Measurements from ENCODE around the gene DOCK10. TPM values are rescaled to one million over a fixed set of nuclear protein-coding genes. Genes with fewer than 3 reads are reported as not detected.

The DOCK10 gene
- total and polyA plus RNA-seq, 2 donors (not counting 1 experiment from before 2014, with no cell fraction given): 49.5 to 139 TPM

DNA sequence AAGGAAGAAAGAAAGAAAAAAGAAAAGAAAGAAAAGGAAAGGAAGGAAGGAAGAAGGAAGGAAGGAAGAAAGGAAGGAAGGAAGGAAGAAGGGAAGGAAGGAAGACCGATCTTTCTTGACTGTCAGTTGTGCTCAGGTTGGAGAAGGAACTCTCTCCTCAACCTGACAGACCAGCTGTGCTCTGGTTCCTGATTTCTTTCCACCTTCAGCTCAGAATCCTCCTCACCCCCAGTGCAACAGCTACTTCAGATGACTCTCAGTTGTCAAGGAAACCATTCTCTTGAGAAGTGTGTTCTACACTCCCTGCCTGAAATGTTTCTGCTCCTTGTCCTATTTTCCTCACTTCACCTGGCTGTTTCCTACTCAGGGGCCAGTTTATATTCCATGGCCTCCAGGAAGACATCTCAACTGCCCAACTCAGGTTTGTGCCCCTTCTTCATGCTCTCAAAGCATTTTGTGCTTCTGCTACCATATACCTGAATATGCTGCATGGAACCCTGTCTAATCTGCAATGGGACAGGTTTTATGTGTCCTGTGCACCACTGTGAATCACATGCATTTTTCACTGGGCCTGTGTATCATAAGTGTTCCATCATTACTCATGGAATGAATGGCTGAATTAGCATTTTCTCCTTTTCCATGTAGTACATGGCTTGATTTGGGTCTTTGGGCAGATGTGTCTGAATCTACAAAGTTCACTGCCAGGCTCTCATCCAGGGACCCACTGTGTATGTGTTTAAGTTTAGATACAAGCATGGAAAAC is 32.8 kb upstream of the DOCK10 start:
- no peak overlapping the region for H3K27ac Mint-ChIP-seq
- ATAC-seq (ENCODE audit: low read depth) (no peak), DNase-seq (no peak)
- Histone ChIP-seq H3K79me2 (ENCODE audit: control insufficient read depth, insufficient read depth, low read length) (no peaks in the 10 kb centered on the region), H3K4me2 (replicated peaks; ENCODE audit: low read depth, low read length, poor library complexity, severe bottlenecking) (no peak overlapping the region), H3K27me3 (replicated peaks in 1 of 4; ENCODE audit: control extremely low read depth in 1 of 4, control insufficient read depth in 3 of 4, insufficient read depth in 4 of 4, low read length in 3 of 4) (peaks cover 0 to 3% (median 0%) of the 10 kb centered on the region in 4 experiments), H3K36me3 (replicated peaks in 1 of 2; ENCODE audit: control extremely low read depth in 1 of 2, control insufficient read depth in 1 of 2, extremely low read depth in 1 of 2, insufficient read depth in 2 of 2, low read length in 1 of 2) (no peaks in the 10 kb centered on the region), H3K4me1 (ENCODE audit: control insufficient read depth in 2 of 2, insufficient read depth in 2 of 2, low read length in 2 of 2) (no peaks in the 10 kb centered on the region), H4K20me1 (ENCODE audit: control insufficient read depth, insufficient read depth, low read length, poor library complexity, severe bottlenecking) (no peaks in the 10 kb centered on the region), H3K9ac (ENCODE audit: low read length) (no peak overlapping the region), H3K27ac (ENCODE audit: low read length in 2 of 2) (no peak overlapping the region), H3K9me3 (ENCODE audit: control extremely low read depth in 1 of 3, control insufficient read depth in 2 of 3, insufficient read depth in 1 of 3, low read length in 2 of 3) (no peaks in the 10 kb centered on the region), H2AFZ (ENCODE audit: insufficient read depth, low read depth, low read length, poor library complexity, severe bottlenecking) (no peak overlapping the region), H3K4me3 (ENCODE audit: control extremely low read depth in 1 of 5, extremely low read depth in 1 of 5, insufficient read depth in 1 of 5, low read depth in 2 of 5, low read length in 4 of 5) (no peak overlapping the region)
- ChIA-PET POLR2A (no interaction called here), CTCF (no interaction called here)
- TF ChIP-seq, protein P1, sequence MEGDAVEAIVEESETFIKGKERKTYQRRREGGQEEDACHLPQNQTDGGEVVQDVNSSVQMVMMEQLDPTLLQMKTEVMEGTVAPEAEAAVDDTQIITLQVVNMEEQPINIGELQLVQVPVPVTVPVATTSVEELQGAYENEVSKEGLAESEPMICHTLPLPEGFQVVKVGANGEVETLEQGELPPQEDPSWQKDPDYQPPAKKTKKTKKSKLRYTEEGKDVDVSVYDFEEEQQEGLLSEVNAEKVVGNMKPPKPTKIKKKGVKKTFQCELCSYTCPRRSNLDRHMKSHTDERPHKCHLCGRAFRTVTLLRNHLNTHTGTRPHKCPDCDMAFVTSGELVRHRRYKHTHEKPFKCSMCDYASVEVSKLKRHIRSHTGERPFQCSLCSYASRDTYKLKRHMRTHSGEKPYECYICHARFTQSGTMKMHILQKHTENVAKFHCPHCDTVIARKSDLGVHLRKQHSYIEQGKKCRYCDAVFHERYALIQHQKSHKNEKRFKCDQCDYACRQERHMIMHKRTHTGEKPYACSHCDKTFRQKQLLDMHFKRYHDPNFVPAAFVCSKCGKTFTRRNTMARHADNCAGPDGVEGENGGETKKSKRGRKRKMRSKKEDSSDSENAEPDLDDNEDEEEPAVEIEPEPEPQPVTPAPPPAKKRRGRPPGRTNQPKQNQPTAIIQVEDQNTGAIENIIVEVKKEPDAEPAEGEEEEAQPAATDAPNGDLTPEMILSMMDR (IDR thresholded peaks at IDR 0.05): no peak
- no peak for TF ChIP-seq EZH2 (IDR thresholded peaks at IDR 0.05; ENCODE audit: borderline replicate concordance, insufficient read depth, low read depth, low read length, poor library complexity, severe bottlenecking)
- H3K4me3 Mint-ChIP-seq: no peak overlapping the region
- no peaks in the 10 kb centered on the region for H3K4me1 Mint-ChIP-seq
- intact Hi-C loops (cut with micrococcal nuclease): no loop called here
- WGBS (ENCODE audit: insufficient coverage): no CpG with 5 or more reads among the region's 1 CpG
- H3K27me3 Mint-ChIP-seq: peaks cover 27% of the 10 kb centered on the region
- no peaks in the 10 kb centered on the region for H3K9me3 Mint-ChIP-seq (ENCODE audit: insufficient read depth)

DNA sequence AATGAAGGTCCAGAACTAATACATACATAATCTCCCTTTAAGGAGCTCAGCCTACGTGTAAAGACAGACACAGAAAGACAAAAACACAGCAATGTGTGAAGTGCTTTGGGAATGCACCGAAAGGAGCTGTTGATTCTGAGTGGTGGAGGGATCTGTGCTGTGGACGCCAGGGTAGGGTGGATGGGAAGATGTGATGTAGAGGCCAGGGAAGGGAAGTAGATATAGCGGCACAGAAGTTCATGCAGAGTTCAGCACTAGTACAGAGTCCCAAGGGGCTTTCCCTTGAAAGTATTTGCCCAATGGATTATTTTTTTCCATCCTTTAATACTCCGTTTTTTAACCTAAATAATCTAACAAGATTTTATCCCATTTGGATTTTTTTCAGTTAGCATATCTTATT is 32.1 kb upstream of the DOCK10 start:
- no peak overlapping the region for H3K9ac ChIP-seq (ENCODE audit: low read length)
- intact Hi-C loops (cut with micrococcal nuclease): no loop called here
- 83% methylated on average over 3 of the region's 5 CpGs for WGBS (ENCODE audit: insufficient coverage)
- no peak overlapping the region for H2AFZ ChIP-seq (ENCODE audit: insufficient read depth, low read depth, low read length, poor library complexity, severe bottlenecking)
- Mint-ChIP-seq H3K4me1 (no peaks in the 10 kb centered on the region), H3K27ac (no peak overlapping the region), H3K4me3 (no peak overlapping the region), H3K9me3 (ENCODE audit: insufficient read depth) (no peaks in the 10 kb centered on the region), H3K27me3 (peaks cover 20% of the 10 kb centered on the region)
- POLR2A ChIA-PET: no interaction called here
- no peaks in the 10 kb centered on the region for H3K9me3 ChIP-seq (ENCODE audit: control extremely low read depth in 1 of 3, control insufficient read depth in 2 of 3, insufficient read depth in 1 of 3, low read length in 2 of 3)
- ATAC-seq (ENCODE audit: low read depth) (no peak), DNase-seq (no peak)
- no peaks in the 10 kb centered on the region for H3K36me3 ChIP-seq (replicated peaks in 1 of 2; ENCODE audit: control extremely low read depth in 1 of 2, control insufficient read depth in 1 of 2, extremely low read depth in 1 of 2, insufficient read depth in 2 of 2, low read length in 1 of 2)
- H3K4me1 ChIP-seq (ENCODE audit: control insufficient read depth in 2 of 2, insufficient read depth in 2 of 2, low read length in 2 of 2): no peaks in the 10 kb centered on the region
- peaks cover 0 to 3% (median 0%) of the 10 kb centered on the region in 4 experiments for H3K27me3 ChIP-seq (replicated peaks in 1 of 4; ENCODE audit: control extremely low read depth in 1 of 4, control insufficient read depth in 3 of 4, insufficient read depth in 4 of 4, low read length in 3 of 4)
- H3K4me3 ChIP-seq (ENCODE audit: control extremely low read depth in 1 of 5, extremely low read depth in 1 of 5, insufficient read depth in 1 of 5, low read depth in 2 of 5, low read length in 4 of 5): no peak overlapping the region
- H3K4me2 ChIP-seq (replicated peaks; ENCODE audit: low read depth, low read length, poor library complexity, severe bottlenecking): no peak overlapping the region
- no peaks in the 10 kb centered on the region for H4K20me1 ChIP-seq (ENCODE audit: control insufficient read depth, insufficient read depth, low read length, poor library complexity, severe bottlenecking)
- TF ChIP-seq, protein P1 (IDR thresholded peaks at IDR 0.05): no peak
- TF ChIP-seq EZH2 (IDR thresholded peaks at IDR 0.05; ENCODE audit: borderline replicate concordance, insufficient read depth, low read depth, low read length, poor library complexity, severe bottlenecking): no peak
- CTCF ChIA-PET: no interaction called here
- H3K79me2 ChIP-seq (ENCODE audit: control insufficient read depth, insufficient read depth, low read length): no peaks in the 10 kb centered on the region
- no peak overlapping the region for H3K27ac ChIP-seq (ENCODE audit: low read length in 2 of 2)
